HFFc6 (cell line): ENCODE data around the gene SQSTM1. TPM values are rescaled to one million over a fixed set of nuclear protein-coding genes. Genes with fewer than 3 reads are reported as not detected.

Source experiments
- DNase-seq: peaks from one replicate; pipeline ENCODE4 v3.0.0-alpha.2; 2018
- H3K27ac Mint-ChIP-seq: 2 replicates; pipeline ENCODE4 v1.8.0; 2020; ENCODE audit warnings: mild to moderate bottlenecking, mixed read lengths
- H3K27me3 Mint-ChIP-seq: 2 replicates; pipeline ENCODE4 v1.8.0; 2021; ENCODE audit warnings: mild to moderate bottlenecking, moderate library complexity, mixed read lengths; ENCODE audit not compliant: insufficient read depth
- H3K36me3 Mint-ChIP-seq: 2 replicates; pipeline ENCODE4 v1.8.0; 2021; ENCODE audit warnings: low read depth, mixed read lengths
- H3K4me1 Mint-ChIP-seq: 2 replicates; pipeline ENCODE4 v1.8.0; 2020; ENCODE audit warnings: low read depth, mixed read lengths
- H3K4me3 Mint-ChIP-seq: 2 replicates; pipeline ENCODE4 v1.8.0; 2020; ENCODE audit warnings: mild to moderate bottlenecking, moderate library complexity, mixed read lengths
- H3K9me3 Mint-ChIP-seq: 2 replicates; pipeline ENCODE4 v1.8.0; 2020; ENCODE audit warnings: mild to moderate bottlenecking, mixed read lengths
- total RNA-seq, 6 experiments: library from RNA; stranded (reverse); fragmentation: NEBNext Ultra II Directional; extraction: Animal tissue kit (Norgen Biotek cat#: 25700); gene quantifications; 2 replicates in 1 of 6; 3 replicates in 5 of 6; pipeline ENCODE4 v1.2.3, GENCODE V29; 2021
- TF ChIP-seq, protein P1 (sequence below): fragments of 200-600 bp; sonication (generic); IDR thresholded peaks from 2 replicates; pipeline ENCODE4 v1.5.0; 2021; ENCODE audit warnings: antibody characterized with exemption, mild to moderate bottlenecking

Gene SQSTM1
- total RNA-seq, 6 experiments from 2014 or later, result 188 to 282 (median 280) TPM

DNA sequence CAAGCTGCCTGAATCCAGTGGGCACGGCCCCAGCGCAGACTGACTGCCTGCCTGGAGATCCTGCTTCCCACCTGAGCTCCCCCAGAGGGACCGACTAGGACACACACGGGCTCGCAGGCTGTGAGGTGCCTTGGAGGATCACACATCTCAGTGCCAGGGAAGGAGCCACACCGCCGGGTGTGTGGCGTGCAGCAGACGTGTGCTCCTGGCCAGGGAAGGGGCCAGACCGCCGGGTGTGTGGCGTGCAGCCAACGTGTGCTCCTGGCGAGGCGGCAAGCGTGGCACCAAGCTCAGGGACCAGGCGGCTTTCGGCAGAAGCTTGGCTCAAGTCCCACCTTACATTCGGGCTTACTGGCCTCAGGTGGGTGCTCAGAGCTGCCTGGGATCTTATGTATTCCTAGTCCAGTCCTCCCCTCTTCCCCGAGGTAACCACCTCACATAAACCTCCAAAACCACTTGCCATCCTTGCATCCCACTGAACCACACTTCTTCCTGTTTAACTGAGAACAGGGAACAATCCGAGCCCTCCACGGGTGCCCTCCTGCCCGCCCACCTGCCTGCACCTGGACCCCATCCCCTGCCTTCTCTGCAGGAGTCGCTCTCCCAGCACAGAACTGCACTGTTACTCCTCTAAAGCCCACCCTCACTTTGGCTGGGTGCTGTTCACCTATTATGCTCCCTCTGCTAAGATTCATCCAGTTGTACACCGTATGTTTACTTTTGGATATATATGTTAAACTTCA is 60.3 kb downstream of the SQSTM1 start:
- no peak for DNase-seq
- H3K27ac Mint-ChIP-seq, result no peak overlapping the region
- TF ChIP-seq, protein P1, sequence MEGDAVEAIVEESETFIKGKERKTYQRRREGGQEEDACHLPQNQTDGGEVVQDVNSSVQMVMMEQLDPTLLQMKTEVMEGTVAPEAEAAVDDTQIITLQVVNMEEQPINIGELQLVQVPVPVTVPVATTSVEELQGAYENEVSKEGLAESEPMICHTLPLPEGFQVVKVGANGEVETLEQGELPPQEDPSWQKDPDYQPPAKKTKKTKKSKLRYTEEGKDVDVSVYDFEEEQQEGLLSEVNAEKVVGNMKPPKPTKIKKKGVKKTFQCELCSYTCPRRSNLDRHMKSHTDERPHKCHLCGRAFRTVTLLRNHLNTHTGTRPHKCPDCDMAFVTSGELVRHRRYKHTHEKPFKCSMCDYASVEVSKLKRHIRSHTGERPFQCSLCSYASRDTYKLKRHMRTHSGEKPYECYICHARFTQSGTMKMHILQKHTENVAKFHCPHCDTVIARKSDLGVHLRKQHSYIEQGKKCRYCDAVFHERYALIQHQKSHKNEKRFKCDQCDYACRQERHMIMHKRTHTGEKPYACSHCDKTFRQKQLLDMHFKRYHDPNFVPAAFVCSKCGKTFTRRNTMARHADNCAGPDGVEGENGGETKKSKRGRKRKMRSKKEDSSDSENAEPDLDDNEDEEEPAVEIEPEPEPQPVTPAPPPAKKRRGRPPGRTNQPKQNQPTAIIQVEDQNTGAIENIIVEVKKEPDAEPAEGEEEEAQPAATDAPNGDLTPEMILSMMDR, result no peak
- peaks cover 51% of the 10 kb centered on the region for H3K36me3 Mint-ChIP-seq
- no peaks in the 10 kb centered on the region; the same call in 1 of the 2 replicates for H3K4me1 Mint-ChIP-seq
- H3K27me3 Mint-ChIP-seq, result no peaks in the 10 kb centered on the region; the same call in 1 of the 2 replicates
- H3K4me3 Mint-ChIP-seq, result no peak overlapping the region
- peaks cover 30% of the 10 kb centered on the region for H3K9me3 Mint-ChIP-seq

DNA sequence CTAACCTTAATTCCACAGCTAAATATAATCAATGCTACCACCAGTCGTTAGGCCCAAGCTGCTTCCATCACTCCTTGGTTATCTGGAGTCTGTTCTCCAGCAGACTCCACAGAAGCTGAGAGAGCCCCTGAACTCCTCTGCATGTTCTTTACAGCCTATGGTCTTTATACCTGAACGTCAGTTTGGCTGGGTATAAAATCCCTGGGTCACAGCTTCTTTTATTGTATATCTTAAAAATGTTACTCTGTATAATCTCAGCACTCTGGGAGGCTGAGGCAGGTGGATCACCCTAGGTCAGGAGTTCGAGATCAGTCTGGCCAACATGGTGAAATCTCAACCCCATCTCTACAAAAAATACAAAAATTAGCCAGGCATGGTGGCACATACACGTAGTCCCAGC is 61.6 kb downstream of the SQSTM1 start:
- Mint-ChIP-seq H3K9me3 (peaks cover 30% of the 10 kb centered on the region), H3K36me3 (peaks cover 65% of the 10 kb centered on the region), H3K4me3 (no peak overlapping the region), H3K27ac (no peak overlapping the region), H3K27me3 (no peaks in the 10 kb centered on the region; the same call in 1 of the 2 replicates), H3K4me1 (no peaks in the 10 kb centered on the region; the same call in 1 of the 2 replicates)
- no peak for DNase-seq
- TF ChIP-seq, protein P1, result no peak

DNA sequence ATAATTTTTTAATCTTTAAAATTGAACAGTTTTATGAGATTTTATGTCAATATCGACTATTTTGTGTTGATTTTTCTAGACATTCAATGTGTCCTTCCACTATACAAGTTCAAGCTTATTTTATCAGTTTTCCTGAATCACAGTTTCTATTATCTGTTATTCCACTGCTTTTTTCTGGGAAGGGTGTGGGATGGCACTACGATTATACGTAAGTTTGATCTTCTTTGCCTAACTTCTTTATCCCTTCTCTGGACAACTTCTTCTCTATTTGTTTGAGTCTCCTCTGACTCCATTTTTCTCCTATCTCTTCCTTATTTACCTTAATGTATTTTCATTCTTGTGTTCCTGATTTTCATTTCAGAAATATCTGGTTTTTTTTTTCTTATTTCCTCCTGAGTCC is 62.5 kb downstream of the SQSTM1 start:
- no peaks in the 10 kb centered on the region; the same call in 1 of the 2 replicates for H3K27me3 Mint-ChIP-seq
- H3K27ac Mint-ChIP-seq, result no peak overlapping the region
- H3K36me3 Mint-ChIP-seq, result peaks cover 66% of the 10 kb centered on the region
- H3K4me3 Mint-ChIP-seq, result no peak overlapping the region
- H3K9me3 Mint-ChIP-seq, result peaks cover 30% of the 10 kb centered on the region
- no peaks in the 10 kb centered on the region; the same call in 1 of the 2 replicates for H3K4me1 Mint-ChIP-seq
- DNase-seq, result no peak
- TF ChIP-seq, protein P1, result no peak

DNA sequence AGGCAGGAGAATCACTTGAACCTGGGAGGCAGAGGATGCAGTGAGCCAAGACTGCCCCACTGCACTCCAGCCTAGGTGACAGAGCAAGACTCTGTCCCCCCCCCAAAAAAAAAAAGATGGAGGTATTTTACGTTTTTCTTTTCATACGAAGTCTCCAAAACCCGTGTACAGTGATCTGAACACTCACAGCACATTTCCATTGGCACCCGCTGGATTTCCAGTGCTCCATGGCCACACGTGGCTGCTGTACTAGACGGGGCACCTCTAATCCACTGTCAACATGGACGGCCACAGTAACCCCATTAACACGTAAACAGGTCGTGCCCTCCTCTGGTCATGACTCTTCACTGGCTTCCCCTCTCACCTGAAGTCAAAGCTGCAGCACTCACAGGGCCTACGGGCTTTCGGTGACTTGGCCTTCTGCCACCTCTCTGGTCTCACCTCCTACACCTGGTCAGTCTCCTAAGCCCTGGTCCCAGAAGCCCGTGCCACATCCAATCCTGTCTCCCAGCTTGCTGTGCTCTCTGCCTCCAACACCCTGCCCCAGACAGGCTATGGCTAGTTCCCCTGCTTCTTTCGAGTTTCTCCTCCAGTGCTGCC is 64.9 kb downstream of the SQSTM1 start:
- Mint-ChIP-seq H3K9me3 (peaks cover 30% of the 10 kb centered on the region), H3K36me3 (peaks cover 84% of the 10 kb centered on the region), H3K4me1 (no peaks in the 10 kb centered on the region; the same call in 1 of the 2 replicates), H3K4me3 (no peak overlapping the region), H3K27ac (no peak overlapping the region), H3K27me3 (no peaks in the 10 kb centered on the region; the same call in 1 of the 2 replicates)
- TF ChIP-seq, protein P1, result no peak
- DNase-seq, result no peak

DNA sequence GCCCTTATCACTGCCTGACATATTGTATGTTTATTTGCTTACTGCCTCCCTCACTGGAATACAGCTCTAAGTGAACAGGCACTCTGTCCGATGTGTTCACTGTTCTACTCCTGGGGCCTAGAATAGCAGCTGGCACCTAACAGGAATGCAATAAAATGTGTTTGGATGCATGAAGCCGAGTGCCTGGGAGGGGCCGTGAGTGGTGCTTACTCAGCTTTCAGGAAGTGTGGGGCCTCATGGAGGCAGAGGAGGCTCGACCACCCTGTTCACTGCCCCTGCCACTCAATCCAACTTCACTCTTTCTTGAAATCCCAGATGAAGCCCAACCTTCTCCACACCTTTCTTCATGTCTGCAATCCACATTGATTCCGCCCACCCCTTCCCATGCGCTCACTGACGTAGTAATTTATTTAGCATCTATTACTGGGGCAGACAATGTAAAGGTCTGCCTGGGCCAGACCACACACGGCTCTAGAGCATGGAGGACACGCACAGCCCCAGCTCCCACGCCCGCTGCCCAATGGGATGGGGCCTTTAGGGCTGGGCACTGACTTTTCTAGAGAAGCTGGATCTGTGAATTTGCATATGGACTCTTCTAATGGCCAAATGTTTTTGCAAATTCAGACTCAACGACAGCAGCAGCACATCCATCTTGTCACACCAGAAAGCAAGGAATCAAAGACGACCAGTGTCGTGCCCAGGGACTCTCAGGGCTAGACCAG is 65.6 kb downstream of the SQSTM1 start:
- Mint-ChIP-seq H3K4me3 (no peak overlapping the region), H3K27me3 (no peaks in the 10 kb centered on the region; the same call in 1 of the 2 replicates), H3K9me3 (peaks cover 30% of the 10 kb centered on the region), H3K4me1 (no peaks in the 10 kb centered on the region; the same call in 1 of the 2 replicates), H3K36me3 (peaks cover 81% of the 10 kb centered on the region), H3K27ac (no peak overlapping the region)
- TF ChIP-seq, protein P1, result no peak
- DNase-seq, result no peak
